GM21737 (cell line): ENCODE measurements around the gene JARID2.

Experiments used
- ATAC-seq: cut with Tn5 transposase; IDR thresholded peaks from one replicate; pipeline ENCODE4 v1.9.1; 2021; ENCODE audit warnings: mild to moderate bottlenecking, moderate library complexity; ENCODE audit not compliant: unreplicated experiment

Gene JARID2

GRCh38 chr6:15368186-15368585 lies 122.3 kb downstream of the JARID2 start:
- ATAC-seq = no peak

- no peak for ATAC-seq
Observed at GRCh38 chr6:15368873-15369272, 123.0 kb downstream of the JARID2 start.

GRCh38 chr6:15369838-15370237 lies 124.0 kb downstream of the JARID2 start:
- ATAC-seq = no peak

GRCh38 chr6:15370733-15371671 lies 125.1 kb downstream of the JARID2 start:
- no peak for ATAC-seq

GRCh38 chr6:15372932-15373331 lies 127.1 kb downstream of the JARID2 start:
- no peak for ATAC-seq

GRCh38 chr6:15374119-15374518 lies 128.2 kb downstream of the JARID2 start:
- ATAC-seq = no peak

- ATAC-seq = no peak
Observed at GRCh38 chr6:15375018-15375417, 129.1 kb downstream of the JARID2 start.

- no peak for ATAC-seq
Observed at GRCh38 chr6:15375638-15376290, 129.9 kb downstream of the JARID2 start.

GRCh38 chr6:15376900-15377487 lies 131.1 kb downstream of the JARID2 start:
- ATAC-seq = no peak

GRCh38 chr6:15378272-15378671 lies 132.4 kb downstream of the JARID2 start:
- no peak for ATAC-seq

- ATAC-seq = no peak
Observed at GRCh38 chr6:15378866-15379265, 133.0 kb downstream of the JARID2 start.

- no peak for ATAC-seq
Observed at GRCh38 chr6:15380351-15380750, 134.5 kb downstream of the JARID2 start.

- ATAC-seq = no peak
Observed at GRCh38 chr6:15382089-15382488, 136.2 kb downstream of the JARID2 start.

GRCh38 chr6:15382712-15383111 lies 136.8 kb downstream of the JARID2 start:
- ATAC-seq = no peak

GRCh38 chr6:15384901-15385300 lies 139.0 kb downstream of the JARID2 start:
- ATAC-seq = no peak

- no peak for ATAC-seq
Observed at GRCh38 chr6:15385521-15385920, 139.7 kb downstream of the JARID2 start.

- ATAC-seq = no peak
Observed at GRCh38 chr6:15386110-15386755, 140.4 kb downstream of the JARID2 start.

GRCh38 chr6:15386756-15387112 lies 140.9 kb downstream of the JARID2 start:
- ATAC-seq = no peak

GRCh38 chr6:15387118-15387517 lies 141.2 kb downstream of the JARID2 start:
- no peak for ATAC-seq

- ATAC-seq = no peak
Observed at GRCh38 chr6:15389084-15389764, 143.4 kb downstream of the JARID2 start.
